OCI-LY3 (cell line): Measurements from ENCODE around the gene PPP1R1C.
A peak's percentile ranks its signal among the peaks of the same experiment; 100 is the strongest.

Experiments used
- H2AFZ ChIP-seq: fragments of 200-600, 300-600 bp; shearing (Covaris generic); 2 replicates; pipeline ENCODE4 v1.6.0; 2014; ENCODE audit warnings: antibody characterized with exemption, low read depth, low read length
- H3K27ac ChIP-seq: fragments of 200-600, 300-600 bp; sonication (generic); 2 replicates; pipeline ENCODE4 v1.5.1; 2014; ENCODE audit warnings: mild to moderate bottlenecking, low read length, moderate library complexity, mixed read lengths
- H3K27me3 ChIP-seq: fragments of 200-600, 300-600 bp; sonication (generic); 2 replicates; pipeline ENCODE4 v1.6.1; 2014; ENCODE audit warnings: low read depth, low read length, mixed read lengths
- H3K36me3 ChIP-seq: fragments of 200-600, 300-600 bp; sonication (generic); replicated peaks from 2 replicates; pipeline ENCODE3; 2014; ENCODE audit warnings: low read depth, low read length, mixed read lengths
- H3K4me1 ChIP-seq: fragments of 300-600, 200-600 bp; sonication (generic); 2 replicates; pipeline ENCODE4 v1.6.1; 2014; ENCODE audit warnings: low read length, mixed read lengths
- H3K4me2 ChIP-seq: fragments of 200-600, 300-600 bp; sonication (generic); 2 replicates; pipeline ENCODE4 v1.6.1; 2014; ENCODE audit warnings: low read length, mixed read lengths
- H3K4me3 ChIP-seq: fragments of 300-600, 200-600 bp; sonication (generic); 2 replicates; pipeline ENCODE4 v1.5.1; 2014; ENCODE audit warnings: antibody characterized with exemption, mild to moderate bottlenecking, low read length, moderate library complexity
- H3K79me2 ChIP-seq: fragments of 300-600, 200-600 bp; shearing (Covaris generic); 2 replicates; pipeline ENCODE4 v1.6.1; 2014; ENCODE audit warnings: mild to moderate bottlenecking, low read length, mixed read lengths
- H3K9ac ChIP-seq: fragments of 300-600, 200-600 bp; shearing (Covaris generic); 2 replicates; pipeline ENCODE4 v1.6.0; 2014; ENCODE audit warnings: mild to moderate bottlenecking, low read length, moderate library complexity
- H3K9me3 ChIP-seq: fragments of 200-600, 300-600 bp; shearing (Covaris generic); 2 replicates; pipeline ENCODE4 v1.6.1; 2014; ENCODE audit warnings: low read length, mixed read lengths; ENCODE audit not compliant: insufficient read depth
- H4K20me1 ChIP-seq: fragments of 200-600, 300-600 bp; sonication (generic); 2 replicates; pipeline ENCODE4 v1.6.1; 2016; ENCODE audit warnings: low read length, mixed read lengths; ENCODE audit not compliant: insufficient read depth
- EZH2phosphoT487 ChIP-seq: fragments of 200-600 bp; shearing (Covaris generic); IDR thresholded peaks from 2 replicates; pipeline ENCODE4 v1.6.1; 2018; ENCODE audit warnings: antibody characterized with exemption, mixed run types, low read depth
- TF ChIP-seq, protein P1 (sequence below): fragments of 200-600, 300-600 bp; sonication (generic); IDR thresholded peaks from 2 replicates; pipeline ENCODE4 v1.5.1; 2014; ENCODE audit warnings: antibody characterized with exemption, low read length, low read depth

The PPP1R1C gene, protein sequence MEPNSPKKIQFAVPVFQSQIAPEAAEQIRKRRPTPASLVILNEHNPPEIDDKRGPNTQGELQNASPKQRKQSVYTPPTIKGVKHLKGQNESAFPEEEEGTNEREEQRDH

DNA sequence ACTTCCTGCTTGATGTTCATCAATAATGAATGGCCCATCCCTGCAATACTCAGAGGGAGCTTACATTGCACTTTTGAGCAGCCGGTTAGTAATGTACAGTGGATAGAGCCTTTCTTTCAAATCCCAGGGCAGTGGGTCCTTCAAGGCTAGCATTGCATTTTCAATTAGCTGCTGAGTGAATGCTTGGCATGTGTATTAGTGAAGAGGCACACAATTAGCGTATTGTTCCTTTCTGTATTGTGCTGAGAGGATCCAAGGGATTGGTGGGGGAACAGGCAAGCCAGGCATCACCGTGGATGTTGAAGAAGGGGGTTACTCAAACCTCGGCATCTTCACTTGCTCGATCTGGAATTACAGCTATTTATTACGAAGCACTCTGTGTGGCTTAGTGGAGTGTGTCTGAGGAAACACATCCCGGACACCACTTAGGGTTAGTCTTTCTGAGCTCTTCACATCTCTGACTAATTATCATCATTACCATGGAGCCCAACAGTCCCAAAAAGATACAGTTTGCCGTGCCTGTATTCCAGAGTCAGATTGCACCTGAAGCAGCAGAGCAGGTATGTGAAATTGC lies at the start of gene PPP1R1C:
TSS of gene PPP1R1C (plus strand) at position 222 of the 574 bp plus-strand sequence. CDS start at position 480, 258 bp downstream.
- H3K4me1 ChIP-seq: peaks cover 26% of the 10 kb centered on the region
- no peak within 1 kb of the TSS for H3K27ac ChIP-seq
- peak within 1 kb of the TSS; percentile 62 for H2AFZ ChIP-seq
- H4K20me1 ChIP-seq: no peaks in the 10 kb centered on the region
- H3K36me3 ChIP-seq: no peaks in the 10 kb centered on the region
- H3K9me3 ChIP-seq: no peaks in the 10 kb centered on the region
- TF ChIP-seq, protein P1, sequence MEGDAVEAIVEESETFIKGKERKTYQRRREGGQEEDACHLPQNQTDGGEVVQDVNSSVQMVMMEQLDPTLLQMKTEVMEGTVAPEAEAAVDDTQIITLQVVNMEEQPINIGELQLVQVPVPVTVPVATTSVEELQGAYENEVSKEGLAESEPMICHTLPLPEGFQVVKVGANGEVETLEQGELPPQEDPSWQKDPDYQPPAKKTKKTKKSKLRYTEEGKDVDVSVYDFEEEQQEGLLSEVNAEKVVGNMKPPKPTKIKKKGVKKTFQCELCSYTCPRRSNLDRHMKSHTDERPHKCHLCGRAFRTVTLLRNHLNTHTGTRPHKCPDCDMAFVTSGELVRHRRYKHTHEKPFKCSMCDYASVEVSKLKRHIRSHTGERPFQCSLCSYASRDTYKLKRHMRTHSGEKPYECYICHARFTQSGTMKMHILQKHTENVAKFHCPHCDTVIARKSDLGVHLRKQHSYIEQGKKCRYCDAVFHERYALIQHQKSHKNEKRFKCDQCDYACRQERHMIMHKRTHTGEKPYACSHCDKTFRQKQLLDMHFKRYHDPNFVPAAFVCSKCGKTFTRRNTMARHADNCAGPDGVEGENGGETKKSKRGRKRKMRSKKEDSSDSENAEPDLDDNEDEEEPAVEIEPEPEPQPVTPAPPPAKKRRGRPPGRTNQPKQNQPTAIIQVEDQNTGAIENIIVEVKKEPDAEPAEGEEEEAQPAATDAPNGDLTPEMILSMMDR: no peak
- no peak for TF ChIP-seq EZH2phosphoT487
- H3K79me2 ChIP-seq: no peaks in the 10 kb centered on the region
- H3K4me3 ChIP-seq: no peak within 1 kb of the TSS
- H3K4me2 ChIP-seq: peak within 1 kb of the TSS; percentile 46
- no peak within 1 kb of the TSS for H3K9ac ChIP-seq
- no peaks in the 10 kb centered on the region for H3K27me3 ChIP-seq

DNA sequence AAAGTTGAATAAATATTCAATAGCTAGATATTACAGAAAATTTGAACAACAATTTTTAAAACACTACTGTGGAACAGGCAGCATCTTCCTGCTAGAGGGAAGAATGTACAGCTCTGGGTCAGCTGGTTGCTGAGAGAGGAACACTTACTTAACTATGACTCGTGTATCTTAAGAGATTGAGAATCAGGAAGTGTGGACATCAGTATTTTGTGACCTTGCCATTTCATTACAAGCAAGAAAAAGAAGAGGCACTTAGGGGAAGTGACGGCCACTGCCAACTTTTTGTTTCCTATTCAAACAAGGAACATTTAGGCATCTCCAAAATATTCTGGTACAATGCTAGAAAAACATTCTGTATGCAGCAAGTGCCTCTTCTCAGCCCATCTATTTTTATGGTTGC lies 48.2 kb upstream of the PPP1R1C start:
- no peaks in the 10 kb centered on the region for H4K20me1 ChIP-seq
- no peak overlapping the region for H3K9ac ChIP-seq
- H3K27ac ChIP-seq: no peak overlapping the region
- H3K36me3 ChIP-seq: no peaks in the 10 kb centered on the region
- H3K4me1 ChIP-seq: peaks cover 21% of the 10 kb centered on the region
- no peak overlapping the region for H3K4me3 ChIP-seq
- no peak overlapping the region for H2AFZ ChIP-seq
- no peaks in the 10 kb centered on the region for H3K27me3 ChIP-seq
- H3K4me2 ChIP-seq: 0 out of 2 replicates have a peak overlapping the region, but pooled peaks have one; percentile 1
- H3K79me2 ChIP-seq: no peaks in the 10 kb centered on the region
- no peak for TF ChIP-seq EZH2phosphoT487
- TF ChIP-seq, protein P1: no peak
- H3K9me3 ChIP-seq: no peaks in the 10 kb centered on the region

DNA sequence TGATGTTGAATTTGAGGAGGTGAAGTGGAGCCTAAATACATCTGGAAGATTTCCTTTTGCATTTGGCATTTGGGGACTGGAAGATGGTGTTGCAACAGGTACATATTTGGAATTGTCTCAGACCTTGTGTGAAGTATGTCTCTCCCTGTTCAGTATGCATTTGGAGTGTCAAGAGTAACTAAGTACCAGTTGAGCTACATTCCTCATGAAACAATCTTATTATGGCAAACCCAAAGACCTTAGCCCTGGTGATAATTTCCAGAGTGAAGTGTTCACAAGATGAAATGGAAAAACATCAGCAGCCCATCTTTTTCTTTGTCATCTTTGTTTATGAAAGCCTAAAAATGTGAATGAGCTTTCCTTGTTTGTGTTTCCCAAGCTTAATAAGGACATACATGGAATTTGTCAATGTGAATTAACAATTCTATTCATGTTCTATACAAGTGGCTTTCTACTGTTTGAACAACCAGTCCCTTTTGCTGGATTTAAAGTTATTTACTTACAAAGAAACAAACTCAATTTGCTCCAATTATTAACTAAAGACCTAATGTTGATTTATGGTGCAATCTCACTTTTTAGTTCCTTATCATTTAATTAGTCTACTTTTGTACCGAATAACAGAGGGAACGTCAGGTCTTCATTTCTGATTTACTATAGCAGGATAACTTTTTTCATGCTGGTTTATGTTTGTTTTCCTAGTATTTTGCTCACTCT lies 42.1 kb upstream of the PPP1R1C start:
- Histone ChIP-seq H3K9me3 (no peaks in the 10 kb centered on the region), H2AFZ (no peak overlapping the region), H3K4me3 (no peak overlapping the region), H3K9ac (no peak overlapping the region), H3K4me2 (no peak overlapping the region), H3K27me3 (no peaks in the 10 kb centered on the region), H3K79me2 (no peaks in the 10 kb centered on the region), H3K36me3 (no peaks in the 10 kb centered on the region), H4K20me1 (no peaks in the 10 kb centered on the region), H3K4me1 (peaks cover 8% of the 10 kb centered on the region), H3K27ac (no peak overlapping the region)
- TF ChIP-seq EZH2phosphoT487: no peak
- TF ChIP-seq, protein P1: no peak

DNA sequence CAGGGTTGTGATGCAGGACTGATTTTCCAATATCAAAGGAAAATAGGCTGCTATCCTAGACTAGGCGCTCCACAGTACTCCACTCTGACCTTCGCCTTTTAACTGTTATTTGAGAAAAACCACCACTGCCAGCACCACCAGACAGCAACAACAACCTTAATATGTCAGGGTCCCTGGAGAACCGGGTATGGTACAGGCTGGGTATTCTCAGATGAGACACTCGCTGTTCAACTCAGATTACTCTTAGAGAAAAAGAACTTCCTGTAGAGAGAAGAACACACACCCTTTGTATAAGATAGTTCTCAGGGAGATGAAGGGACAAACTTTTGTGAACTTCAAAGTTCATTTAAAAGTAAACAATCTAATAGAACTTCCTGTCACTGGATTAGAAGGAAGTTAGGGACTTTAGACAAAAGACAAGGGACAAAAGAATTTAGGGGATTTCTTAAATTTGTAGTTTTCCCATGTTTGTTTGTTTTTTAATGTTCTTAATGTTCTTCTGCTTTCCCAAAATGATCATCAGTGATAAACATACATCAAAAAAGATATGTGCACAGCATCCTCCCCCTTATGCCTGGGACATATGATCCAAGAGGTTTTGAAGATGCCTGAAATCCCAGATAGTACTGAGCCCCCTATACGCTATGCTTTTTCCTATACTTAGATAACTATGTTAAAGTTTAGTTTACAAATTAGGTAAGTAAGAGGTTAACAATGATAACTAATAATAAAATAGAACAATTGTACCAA lies 41.3 kb upstream of the PPP1R1C start:
- Histone ChIP-seq H3K4me3 (no peak overlapping the region), H3K4me1 (peaks cover 8% of the 10 kb centered on the region), H4K20me1 (no peaks in the 10 kb centered on the region), H2AFZ (no peak overlapping the region), H3K27ac (no peak overlapping the region), H3K9ac (no peak overlapping the region), H3K36me3 (no peaks in the 10 kb centered on the region), H3K27me3 (no peaks in the 10 kb centered on the region), H3K4me2 (no peak overlapping the region), H3K79me2 (no peaks in the 10 kb centered on the region), H3K9me3 (no peaks in the 10 kb centered on the region)
- no peak for TF ChIP-seq EZH2phosphoT487
- TF ChIP-seq, protein P1: no peak
